ENCODE results near the gene ANKS1B.

DNA sequence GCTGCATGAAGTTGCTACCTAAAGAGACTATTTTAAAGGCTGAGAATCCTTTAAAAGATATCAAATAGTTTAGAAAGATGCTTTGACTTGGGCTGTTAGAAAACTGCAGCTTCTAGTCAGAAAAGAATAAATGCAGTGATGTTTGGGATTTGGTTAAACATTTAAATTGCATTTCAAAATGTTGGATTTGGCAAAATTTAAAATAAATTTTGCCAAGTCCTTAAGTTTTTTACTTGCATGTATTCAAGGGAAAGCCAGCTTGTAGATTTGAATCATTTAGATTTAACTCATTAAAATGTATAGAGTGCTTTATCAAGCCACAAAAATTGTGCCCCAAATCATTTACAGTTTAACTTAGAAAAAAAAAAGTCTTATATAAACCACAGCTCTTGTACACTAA lies 109.7 kb downstream of the ANKS1B start:
- TF ChIP-seq YY1 (IDR thresholded peaks at IDR 0.05; ENCODE audit: insufficient read depth, insufficient read length) (no peak), ZNF274 (IDR thresholded peaks at IDR 0.05; ENCODE audit: low read depth, low read length) (no peak)
